Mammary epithelial cell (primary cell): ENCODE data around the gene CDKN1C.

Source experiments
- CTCF ChIP-seq, 2 donors: IDR thresholded peaks in 1 of 2; conservative IDR thresholded peaks in 1 of 2; 2 replicates each; pipeline ENCODE4 v1.5.1; 2011 to 2012; ENCODE audit warnings: inconsistent platforms in 2 of 2, low read length in 2 of 2, mild to moderate bottlenecking in 2 of 2, control low read depth in 1 of 2, low read depth in 1 of 2; ENCODE audit not compliant: insufficient read depth in 1 of 2; ENCODE audit errors: extremely low read depth in 1 of 2
- EZH2 ChIP-seq: IDR thresholded peaks from 2 replicates; pipeline ENCODE4 v1.6.1; 2012; ENCODE audit warnings: low read length, inconsistent platforms, borderline replicate concordance

GRCh38 chr11:2855162-2855561 lies 30.4 kb downstream of the CDKN1C start:
- no peak for TF ChIP-seq CTCF (conservative IDR thresholded peaks at IDR 0.05 in 1 of 2, IDR thresholded peaks at IDR 0.05 in 1 of 2; ENCODE audit: extremely low read depth in 1 of 2, insufficient read depth in 1 of 2, low read depth in 1 of 2, low read length in 2 of 2)
- no peak for TF ChIP-seq EZH2
